Left cardiac atrium (tissue), 2 donors: Measurements from ENCODE around the gene ZNF445. TPM values are rescaled to one million over a fixed set of nuclear protein-coding genes. Genes with fewer than 3 reads are reported as not detected.

ENCODE experiments used
- total RNA-seq, 2 donors: library from RNA; stranded (reverse); fragmentation: NEBNext Ultra II Directional; extraction: Animal tissue kit (Norgen Biotek cat#: 25700); gene quantifications; one replicate each; pipeline ENCODE4 v1.2.1, GENCODE V29; 2021
- donor health status: DM: no; HTN: yes; CAD: no; lungs with severe emphysema.
- donor health status: DM: yes; HTN: yes; CAD: no.

Gene ZNF445
- total RNA-seq, 2 donors from 2014 or later: 11.1 to 13.5 TPM

Other genes with a start within 250 kb of the ZNF445 start
- not detected for gene TOPAZ1, start 235.8 kb downstream of the ZNF445 start, total RNA-seq
- 10 to 100 TPM; 22.9 to 26.7 TPM for gene TCAIM, start 138.9 kb downstream of the ZNF445 start, total RNA-seq
- gene ZKSCAN7, start 77.5 kb upstream of the ZNF445 start, total RNA-seq: 1 to 10 TPM; 2.8 TPM
- 1 to 10 TPM; 1.8 to 2.5 TPM for gene ZNF660, start 107.3 kb upstream of the ZNF445 start, total RNA-seq
- 10 to 100 TPM; 10.7 to 13.1 TPM for gene ZNF197, start 147.4 kb upstream of the ZNF445 start, total RNA-seq
- gene ZNF35, start 171.1 kb upstream of the ZNF445 start, total RNA-seq: 10 to 100 TPM in 1 of 2 donors, 1 to 10 TPM in 1; 4.9 to 13.5 TPM
- 1 to 10 TPM; 3.4 to 4.4 TPM for gene ZNF502, start 235.0 kb upstream of the ZNF445 start, total RNA-seq